DMS53 treated with DMSO at 0.1 percent for 48 hours (cell line): ENCODE data around the gene MLH3.
"Not testable (repeated sequence)": the region's sequence is repeated elsewhere in the genome, so short reads cannot be mapped to it uniquely, and the experiment has no call there.

Experiments used
- DNase-seq: peaks from one replicate; lab custom pipeline; 2025; ENCODE audit not compliant: unreplicated experiment; lab: John Stamatoyannopoulos, UW

MLH3 gene

DNA sequence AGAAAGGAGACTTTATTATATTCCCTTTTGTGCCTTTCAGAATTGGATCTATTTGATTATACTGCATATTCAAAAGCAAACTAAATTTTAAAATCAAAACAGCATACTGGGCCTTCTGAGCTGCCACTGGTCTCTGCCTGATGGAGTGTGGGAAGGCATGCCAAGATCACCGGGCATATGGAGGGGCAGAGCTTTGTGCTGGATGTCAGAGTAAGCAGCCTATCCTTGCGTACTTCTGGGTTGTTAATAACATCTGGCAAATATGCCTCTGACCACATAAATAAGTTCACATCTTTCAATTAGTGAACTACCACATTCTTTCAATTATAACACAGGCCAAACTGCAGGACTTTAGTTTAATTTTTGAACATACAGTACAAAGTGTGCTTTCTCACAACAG, 18.3 kb downstream of the MLH3 start:
- DNase-seq: no peak

DNA sequence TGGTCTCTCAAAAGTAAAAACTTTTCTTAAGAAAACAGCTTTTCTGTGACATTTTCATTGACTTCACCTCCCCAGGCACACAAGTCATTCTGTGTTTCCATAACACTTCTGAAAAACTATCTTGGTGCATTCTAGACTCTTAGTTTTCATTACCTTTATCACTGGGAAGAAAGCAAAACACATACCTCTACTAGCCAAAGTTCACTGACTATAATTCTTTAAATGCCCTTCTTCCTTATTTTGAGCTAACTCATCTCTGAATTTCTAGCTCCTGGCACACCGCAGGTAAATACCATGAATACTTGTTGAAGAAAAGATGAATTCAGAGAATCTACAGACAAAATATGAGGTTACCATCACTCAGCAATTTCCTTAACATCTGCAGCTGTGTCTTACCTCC, 21.1 kb downstream of the MLH3 start:
- DNase-seq: no peak

DNA sequence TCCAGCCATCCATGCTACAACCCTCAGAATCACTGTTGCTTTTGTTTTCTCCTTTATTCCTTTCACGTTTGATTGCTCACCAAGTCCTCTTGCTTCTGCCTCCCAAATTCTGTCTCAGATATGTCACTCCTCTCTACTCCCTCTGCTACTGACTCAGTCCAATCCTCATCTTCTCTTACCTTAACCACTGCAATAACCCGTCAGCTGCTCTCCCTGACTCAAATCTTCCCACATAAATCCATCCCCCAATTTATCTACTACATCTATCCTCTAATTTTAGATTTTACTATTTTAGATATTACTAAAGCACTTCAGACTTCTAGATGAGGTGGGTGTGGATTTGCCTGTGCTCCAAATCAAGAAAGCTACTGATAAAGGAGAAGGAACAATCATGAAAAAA, 25.4 kb downstream of the MLH3 start:
- DNase-seq: no peak

DNA sequence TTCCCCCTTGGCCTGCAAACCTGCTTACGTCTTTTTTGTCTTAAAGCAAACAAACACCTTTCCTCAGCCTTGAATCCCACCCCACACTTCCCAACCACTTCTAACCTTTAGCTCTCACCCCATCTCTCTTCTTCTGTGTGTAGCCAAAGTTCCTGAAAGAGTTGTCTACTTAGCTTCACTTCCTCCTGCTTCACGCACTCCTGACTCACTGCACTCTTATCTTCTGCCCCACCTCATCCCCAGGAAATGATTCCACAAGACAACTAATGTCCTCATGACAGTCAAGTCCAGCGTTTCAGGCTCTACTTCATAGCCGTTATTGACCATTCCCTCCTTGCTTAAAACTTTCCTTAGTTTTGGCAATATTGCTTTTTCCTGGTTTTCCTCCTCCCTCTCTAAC, 26.2 kb downstream of the MLH3 start:
- no peak for DNase-seq

DNA sequence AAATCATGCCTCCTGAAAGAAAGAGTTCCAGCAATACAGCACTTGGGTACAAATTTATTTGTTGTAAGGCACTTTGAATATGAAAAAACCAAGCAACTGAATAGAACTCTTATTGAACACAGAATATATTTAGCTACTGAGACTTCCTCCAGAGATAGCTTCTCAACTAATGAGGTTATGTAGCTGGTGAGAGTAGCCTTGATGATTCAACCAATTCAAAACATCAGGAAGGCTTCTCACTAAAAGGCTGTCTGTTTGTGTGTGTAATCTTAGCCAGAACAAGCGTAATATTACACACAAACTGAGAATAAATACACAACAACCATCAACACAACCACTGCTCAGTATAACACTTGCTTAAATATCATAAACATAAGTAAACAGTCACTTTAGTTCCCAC, 28.2 kb downstream of the MLH3 start:
- no peak for DNase-seq

DNA sequence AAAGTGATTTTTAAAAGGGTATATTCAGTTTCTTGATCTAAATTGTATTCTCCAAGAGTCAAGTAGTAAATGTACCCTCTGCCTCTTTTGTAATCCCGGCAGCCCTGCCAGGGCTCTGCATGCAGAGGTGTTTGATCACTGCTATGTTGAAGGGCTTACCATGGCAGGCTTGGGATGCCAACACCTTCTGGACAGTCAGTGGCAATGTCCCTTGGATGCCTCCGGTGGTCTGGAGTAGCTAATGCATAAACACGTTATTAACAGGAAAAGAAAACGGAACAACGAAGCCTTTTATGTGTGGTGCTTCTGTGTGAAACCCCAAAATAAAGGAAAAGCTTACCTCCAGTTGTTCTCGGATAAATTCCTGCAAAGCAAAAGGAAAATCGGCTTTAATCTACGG, 28.6 kb downstream of the MLH3 start:
- DNase-seq: no peak

DNA sequence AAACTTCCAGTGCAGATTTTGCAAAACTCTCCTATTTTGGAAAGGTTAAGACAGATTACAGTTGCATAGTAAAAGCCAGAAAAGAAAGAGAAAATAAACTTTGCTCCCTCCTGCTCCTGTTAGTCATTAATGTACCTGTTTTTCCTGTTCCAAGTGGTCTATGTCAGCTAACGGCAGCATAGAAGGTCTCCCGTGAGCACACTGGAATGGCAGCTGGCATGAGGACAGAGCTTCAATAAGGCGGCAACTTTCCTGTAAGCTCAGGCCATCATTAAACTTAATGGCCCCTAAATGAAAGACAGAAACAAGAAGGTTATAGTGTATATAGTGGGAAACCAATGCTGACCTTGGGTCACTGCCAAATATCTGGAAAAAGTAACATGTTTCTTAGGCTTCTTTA, 32.6 kb downstream of the MLH3 start:
- DNase-seq: no peak

DNA sequence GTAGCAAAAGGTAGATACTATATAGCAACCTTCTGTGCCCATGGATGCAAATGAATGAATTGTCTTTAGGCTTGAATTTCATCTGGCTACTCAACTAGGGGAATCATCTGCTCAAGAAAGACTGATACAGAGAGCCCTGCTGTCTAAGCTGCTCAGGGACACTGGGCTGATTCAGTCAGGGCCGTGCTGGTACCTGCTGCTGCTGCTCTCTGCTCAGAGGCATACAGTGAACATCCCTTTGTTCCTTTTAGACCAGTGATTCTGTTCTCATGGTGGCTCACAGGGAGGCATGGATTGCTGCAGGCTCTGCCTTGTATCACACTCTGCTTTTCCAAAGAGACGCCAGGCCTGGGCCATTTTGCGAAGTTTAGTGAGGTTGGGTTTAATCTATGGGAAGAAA, 34.5 kb downstream of the MLH3 start:
- DNase-seq: no peak

DNA sequence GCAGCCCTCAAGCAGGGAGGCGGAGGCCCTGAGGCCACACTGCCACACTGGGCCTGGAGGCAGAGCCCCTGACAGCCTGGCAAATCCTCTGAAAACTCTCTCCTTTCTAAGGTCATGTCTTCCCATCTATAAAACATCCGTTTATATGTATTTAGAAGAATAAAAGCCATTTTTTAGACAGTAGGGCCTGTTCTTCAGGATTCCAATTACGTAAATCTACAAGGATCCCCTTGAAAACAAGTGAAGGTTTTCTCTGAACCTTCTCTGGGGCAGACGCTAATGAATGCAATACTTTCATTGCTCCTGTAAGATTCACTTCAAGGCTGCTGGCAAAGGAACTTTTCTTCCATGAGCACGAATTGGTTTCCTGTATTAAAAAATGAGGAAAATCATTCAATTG, 35.8 kb downstream of the MLH3 start:
- no peak for DNase-seq

DNA sequence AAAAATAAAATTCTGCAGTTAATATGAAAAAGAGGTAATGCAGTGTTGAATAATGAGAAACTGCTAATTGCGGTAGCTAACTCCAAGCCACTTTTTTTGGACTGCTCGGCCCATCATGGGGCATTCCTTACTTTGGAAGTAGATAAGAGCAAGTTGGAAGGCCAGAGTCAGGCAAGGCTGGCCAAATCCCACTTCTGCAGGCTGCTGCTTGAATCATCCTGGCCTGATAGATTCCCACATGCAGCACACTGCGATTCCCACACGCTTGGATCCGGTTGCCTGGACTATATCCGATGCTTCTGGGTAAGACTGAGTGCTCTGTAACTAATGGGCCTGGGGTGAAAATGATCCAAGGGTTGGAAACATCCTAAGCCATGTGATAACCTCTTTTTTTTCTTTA, 38.0 kb downstream of the MLH3 start:
- no peak for DNase-seq

DNA sequence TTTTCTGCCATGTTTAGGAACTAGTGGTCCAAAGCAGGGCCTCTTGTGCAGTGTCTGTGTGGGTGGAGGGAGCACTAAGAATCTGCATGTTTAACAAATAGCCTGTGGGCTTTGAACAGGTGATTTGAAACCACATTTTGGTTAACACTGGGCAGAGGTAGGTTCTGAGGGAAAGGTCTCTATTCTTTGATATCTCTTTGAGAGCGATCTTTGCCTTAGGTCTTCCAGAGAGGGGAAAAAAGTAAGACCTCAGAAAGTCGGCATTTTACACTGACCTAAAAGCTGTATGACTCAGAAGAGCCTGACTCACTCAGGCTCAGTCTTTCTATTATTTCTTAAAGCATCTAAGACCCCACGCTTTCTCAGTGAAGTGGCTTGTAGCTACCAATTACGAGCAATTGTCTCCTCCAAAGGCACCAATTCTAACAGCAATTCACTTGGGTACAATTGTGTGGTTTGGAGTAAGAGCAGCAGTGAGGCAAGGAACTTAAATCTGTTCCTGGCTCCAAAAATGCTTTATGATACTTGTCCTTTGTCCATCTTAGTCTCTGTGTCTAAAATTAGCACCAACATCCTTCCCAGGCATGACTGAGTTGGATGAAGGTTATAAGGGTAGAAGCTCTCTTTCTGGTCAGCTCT, 39.8 kb downstream of the MLH3 start:
- no peak for DNase-seq

DNA sequence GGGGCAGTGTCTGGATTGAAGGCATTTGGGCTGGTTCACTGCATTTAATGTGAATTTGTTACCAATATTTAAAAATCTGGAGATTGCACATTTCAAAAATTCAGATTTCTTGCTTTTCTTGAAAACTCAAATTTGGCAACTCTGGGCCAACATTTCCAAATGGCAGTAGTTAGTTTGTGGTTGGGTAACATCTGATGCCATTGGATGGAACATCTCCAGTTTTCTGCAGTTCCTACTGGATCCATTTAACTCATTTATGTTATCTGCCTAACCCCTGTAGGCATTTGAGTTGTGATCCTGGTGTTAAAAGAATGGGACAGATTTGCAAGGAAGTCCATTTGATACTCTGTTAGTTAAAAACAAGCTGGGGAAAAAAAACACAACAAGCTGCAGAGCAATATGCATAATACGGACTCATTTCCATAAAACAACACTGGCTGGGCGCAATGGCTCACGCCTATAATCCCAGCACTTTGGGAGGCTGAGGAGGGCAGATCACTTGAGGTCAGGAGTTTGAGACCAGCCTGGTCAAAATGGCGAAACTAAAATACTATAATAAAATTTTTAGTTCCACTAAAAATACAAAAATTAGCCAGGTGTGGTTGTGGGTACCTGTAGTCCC, 40.7 kb downstream of the MLH3 start:
- no peak for DNase-seq

DNA sequence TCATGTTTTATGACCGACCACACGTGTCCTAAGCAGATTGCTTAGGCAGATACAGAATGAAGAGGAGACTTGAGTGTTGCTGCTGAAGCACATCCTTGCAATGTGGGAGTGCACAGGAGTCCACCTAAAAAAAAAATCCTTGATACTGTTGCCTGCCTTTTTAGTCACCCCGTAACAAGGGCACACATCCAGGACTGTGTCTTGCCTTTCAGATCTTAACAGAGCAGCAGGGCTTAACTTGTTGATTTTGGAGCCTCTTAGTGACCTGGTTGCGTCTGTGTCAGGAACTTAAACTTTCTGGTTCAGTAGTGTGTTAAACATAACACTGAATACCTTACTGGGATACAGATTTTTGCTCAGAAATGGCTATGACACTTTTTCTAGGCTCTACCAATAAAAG, 42.1 kb downstream of the MLH3 start:
- DNase-seq: no peak

DNA sequence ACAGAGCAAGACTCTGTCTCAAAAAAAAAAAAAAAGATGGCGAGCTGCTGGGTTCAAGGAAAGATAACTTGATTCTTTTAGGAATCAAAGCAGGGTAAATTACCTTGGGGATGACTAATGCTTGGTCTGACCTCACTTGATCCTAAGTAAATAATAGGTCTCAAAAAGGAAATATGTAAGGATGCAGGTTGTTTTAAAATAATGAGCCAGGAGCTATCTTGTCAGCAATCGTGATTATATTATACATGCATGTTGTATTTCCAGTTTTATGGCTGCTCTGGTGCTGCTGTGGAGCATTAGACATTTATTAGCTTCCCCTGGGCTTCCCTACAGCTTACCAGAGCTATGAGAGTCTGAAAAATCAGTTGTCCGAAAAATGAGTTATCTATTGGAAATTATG, 45.9 kb downstream of the MLH3 start:
- DNase-seq: no peak

DNA sequence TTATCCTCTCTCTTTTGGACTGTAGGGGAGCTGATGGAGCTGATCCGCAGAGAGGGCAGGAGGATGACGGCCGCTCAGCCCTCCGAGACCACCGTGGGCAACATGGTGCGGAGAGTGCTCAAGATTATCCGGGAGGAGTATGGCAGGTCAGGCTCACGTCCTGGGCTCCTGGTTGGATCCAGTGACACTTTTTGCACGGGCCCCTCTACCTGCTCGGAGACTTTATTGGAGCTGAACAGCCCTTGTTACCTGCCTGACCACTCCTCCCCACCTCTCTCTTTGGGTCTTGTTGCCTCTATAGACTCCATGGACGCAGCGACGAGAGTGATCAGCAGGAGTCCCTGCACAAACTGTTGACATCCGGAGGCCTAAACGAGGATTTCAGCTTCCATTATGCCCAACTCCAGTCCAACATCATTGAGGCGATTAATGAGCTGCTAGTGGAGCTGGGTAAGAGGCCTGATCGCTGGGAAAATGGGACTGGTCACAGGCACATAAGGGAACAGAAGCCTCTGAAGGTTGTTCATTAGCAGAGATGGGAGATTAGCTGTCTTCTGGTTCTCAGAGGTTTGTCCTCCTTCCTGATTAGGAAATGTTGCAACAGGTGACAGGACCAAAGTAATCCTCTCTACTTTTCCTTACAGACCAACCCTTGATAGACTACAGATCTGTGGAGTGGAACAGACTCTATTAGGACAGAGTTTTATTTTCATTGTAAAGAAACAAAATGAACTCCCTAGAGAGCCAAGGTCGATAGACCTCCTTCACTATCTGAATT, 47.8 kb downstream of the MLH3 start:
- no peak for DNase-seq

DNA sequence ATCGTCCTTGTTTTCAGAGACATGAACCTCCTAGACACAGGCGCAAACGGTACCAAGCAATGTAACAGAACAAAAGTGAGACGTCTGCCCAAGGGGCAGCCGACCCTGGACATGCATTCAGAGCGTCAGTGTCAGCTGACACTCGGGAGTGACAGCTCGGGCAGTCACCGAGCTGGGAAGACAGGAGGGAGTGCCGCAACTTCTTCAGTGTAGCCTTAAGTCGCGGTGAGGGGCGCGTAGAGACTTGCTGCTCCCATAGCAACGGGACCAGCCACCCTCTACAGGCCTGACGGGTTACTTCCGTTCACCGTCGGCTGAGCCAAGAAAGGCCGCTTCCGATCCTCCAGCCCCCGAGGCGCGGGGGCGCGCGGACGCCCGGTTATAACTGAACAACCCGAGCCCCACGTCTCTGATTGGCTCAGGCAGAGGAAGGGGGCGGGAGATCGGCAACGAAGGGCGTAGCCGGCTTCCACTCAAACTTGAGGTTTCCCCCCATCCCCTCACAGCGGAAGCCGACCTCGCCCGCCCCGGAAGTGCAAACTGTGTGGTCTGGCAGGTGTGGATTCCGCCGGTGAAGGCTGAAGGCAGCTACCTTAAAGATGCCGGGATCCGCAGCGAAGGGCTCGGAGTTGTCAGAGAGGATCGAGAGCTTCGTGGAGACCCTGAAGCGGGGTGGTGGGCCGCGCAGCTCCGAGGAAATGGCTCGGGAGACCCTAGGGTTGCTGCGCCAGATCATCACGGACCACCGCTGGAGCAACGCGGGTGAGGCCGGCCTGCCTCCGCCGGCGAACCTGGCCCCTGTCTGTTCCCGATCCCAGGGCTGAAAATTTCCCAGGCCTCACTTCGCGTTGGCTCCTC, 48.6 kb downstream of the MLH3 start, which contains the start of gene EIF2B2:
Gene EIF2B2 (plus strand): TSS at position 530 of the 858 bp plus-strand sequence. CDS start 70 bp downstream, at position 600.
- DNase-seq: peak; percentile 84

DNA sequence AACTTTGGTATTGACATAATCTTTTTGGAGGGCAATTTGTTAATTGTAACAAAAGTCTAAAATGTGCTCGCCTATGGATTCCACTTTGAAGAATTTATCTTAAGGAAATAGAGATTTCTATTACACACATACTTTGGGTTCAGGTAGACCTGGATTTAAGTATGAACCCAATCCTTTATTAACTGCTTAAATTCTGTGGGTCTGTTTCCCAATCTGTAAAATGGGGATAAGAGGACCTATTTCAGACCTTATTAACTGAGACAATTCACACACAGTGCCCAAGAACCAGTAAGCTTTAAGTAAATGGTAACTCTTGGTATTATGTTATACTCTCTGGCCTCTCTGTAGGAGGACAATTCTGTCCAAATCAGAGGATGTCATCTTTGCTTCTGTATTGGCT, 49.4 kb downstream of the MLH3 start:
- DNase-seq: no peak

DNA sequence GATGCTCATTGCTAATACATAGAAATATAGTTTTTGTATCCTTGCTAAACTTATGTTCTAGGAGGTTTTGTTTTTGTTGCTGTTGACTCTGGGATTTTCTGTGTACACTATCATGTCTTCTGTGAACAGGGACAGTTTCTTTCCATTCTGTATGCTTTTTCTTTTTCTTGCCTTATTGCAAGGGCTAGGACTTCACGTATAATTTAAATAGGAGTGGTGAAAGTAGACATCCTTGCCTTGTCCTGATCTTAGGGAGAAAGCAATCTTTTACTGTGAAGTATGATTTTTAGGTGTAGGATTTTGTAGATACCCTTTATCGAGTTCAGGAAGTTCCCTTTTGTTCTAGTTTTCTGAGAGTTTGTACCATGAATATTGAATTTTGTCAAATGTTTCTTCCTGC, 50.0 kb downstream of the MLH3 start:
- DNase-seq: no peak

DNA sequence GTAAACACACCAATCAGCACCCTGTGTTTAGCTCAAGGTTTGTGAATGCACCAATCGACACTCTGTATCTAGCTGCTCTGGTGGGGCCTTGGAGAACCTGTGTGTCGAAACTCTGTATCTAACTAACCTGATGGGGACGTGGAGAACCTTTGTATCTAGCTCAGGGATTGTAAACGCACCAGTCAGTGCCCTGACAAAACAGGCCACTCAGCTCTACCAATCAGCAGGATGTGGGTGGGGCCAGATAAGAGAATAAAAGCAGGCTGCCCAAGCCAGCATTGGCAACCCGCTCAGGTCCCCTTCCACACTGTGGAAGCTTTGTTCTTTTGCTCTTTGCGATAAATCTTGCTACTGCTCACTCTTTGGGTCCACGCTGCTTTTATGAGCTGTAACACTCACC, 55.5 kb downstream of the MLH3 start:
- not testable (repeated sequence) for DNase-seq

DNA sequence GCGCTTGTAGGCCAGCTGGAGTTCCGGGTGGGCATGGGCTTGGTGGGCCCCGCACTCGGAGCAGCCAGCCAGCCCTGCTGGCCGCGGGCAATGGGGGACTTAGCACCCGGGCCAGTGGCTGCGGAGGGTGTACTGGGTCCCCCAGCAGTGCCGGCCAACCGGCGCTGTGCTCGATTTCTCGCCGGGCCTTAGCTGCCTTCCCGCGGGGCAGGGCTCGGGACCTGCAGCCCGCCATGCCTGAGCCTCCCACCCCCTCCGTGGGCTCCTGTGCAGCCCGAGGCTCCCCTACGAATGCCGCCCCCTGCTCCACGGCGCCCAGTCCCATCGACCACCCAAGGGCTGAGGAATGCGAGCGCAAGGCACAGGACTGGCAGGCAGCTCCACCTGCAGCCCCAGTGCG, 57.1 kb downstream of the MLH3 start:
- DNase-seq: not testable (repeated sequence)

DNA sequence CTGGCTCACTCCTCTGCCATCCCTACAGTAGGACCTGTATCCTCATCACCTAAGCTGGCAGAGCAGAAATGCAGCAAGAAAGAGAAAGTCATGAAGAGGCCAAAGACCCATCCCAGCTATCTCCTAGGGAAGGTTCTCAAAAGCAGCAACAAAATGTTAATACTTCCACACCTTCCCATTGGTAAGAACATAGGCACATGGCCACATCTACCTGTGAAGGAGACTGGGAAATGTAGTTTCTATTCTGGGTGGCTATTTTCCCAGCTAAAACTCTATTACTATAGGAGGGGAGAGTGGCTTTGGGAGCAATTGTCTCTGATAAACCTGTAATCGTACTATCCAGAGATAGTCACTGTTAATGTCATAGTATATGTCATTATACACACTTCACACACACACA, 62.3 kb downstream of the MLH3 start:
- DNase-seq: no peak
